DOHH2 (cell line): Measurements from ENCODE around the gene LAGE3.

ENCODE experiments used
- EZH2phosphoT487 ChIP-seq: fragments of 200-600 bp; sonication (generic); IDR thresholded peaks from 2 replicates; pipeline ENCODE4 v1.6.1; 2017; ENCODE audit warnings: borderline replicate concordance, mild to moderate bottlenecking, antibody characterized with exemption, low read length, moderate library complexity, mixed read lengths
- TF ChIP-seq, protein P1 (sequence below): fragments of 200-600 bp; sonication (generic); IDR thresholded peaks from one replicate; pipeline ENCODE4 v1.5.1; 2014; ENCODE audit warnings: antibody characterized with exemption, mild to moderate bottlenecking, low read depth, low read length; ENCODE audit not compliant: poor library complexity, severe bottlenecking

DNA sequence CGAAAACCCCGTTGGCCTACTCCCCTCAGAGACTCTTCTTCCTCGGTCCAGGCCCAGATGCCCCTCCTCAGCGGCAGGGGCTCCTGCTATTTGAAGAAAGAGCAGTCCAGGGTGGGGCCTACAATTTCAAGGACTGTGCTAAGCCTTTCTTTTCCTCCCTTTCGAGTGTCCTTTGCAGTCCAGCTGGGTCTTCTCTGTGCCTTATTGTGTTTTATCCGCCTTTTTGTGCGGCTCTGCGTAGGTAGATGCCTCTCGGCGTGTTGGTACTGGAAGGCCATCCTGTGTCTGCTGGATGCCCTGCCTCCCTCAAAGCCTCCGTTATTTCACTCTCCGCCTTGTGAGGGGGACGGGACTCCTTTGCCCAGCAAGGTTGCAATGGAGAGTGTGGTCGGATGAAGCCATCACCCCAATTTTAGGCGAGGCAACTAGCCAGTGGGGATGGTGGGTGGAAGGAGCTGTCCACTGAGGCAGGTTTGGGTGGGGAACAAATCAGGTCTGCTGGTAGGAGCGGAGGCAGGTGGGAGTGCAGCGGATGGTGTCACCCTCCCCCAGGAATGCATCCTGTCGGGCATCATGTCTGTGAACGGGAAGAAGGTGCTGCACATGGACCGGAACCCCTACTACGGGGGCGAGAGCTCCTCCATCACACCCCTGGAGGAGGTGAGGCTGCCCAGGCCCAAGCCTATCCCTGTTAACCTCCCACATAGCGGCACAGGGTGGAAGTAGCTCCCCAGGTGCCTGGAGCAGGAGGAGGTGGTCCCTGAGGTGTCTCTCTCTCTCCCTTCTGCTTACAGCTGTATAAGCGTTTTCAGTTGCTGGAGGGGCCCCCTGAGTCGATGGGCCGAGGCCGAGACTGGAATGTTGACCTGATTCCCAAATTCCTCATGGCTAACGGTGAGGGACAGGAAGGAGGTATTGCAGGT lies 40.8 kb downstream of the LAGE3 start:
- TF ChIP-seq, protein P1, sequence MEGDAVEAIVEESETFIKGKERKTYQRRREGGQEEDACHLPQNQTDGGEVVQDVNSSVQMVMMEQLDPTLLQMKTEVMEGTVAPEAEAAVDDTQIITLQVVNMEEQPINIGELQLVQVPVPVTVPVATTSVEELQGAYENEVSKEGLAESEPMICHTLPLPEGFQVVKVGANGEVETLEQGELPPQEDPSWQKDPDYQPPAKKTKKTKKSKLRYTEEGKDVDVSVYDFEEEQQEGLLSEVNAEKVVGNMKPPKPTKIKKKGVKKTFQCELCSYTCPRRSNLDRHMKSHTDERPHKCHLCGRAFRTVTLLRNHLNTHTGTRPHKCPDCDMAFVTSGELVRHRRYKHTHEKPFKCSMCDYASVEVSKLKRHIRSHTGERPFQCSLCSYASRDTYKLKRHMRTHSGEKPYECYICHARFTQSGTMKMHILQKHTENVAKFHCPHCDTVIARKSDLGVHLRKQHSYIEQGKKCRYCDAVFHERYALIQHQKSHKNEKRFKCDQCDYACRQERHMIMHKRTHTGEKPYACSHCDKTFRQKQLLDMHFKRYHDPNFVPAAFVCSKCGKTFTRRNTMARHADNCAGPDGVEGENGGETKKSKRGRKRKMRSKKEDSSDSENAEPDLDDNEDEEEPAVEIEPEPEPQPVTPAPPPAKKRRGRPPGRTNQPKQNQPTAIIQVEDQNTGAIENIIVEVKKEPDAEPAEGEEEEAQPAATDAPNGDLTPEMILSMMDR = no peak
- TF ChIP-seq EZH2phosphoT487 = no peak
